HG03460 (cell line): ENCODE data around the gene SMIM26.
"Not testable (repeated sequence)": the region's sequence is repeated elsewhere in the genome, so short reads cannot be mapped to it uniquely, and the experiment has no call there.

Source experiments
- ATAC-seq: cut with Tn5 transposase; IDR thresholded peaks from one replicate; pipeline ENCODE4 v1.9.1; 2021; ENCODE audit not compliant: unreplicated experiment

The SMIM26 gene, protein sequence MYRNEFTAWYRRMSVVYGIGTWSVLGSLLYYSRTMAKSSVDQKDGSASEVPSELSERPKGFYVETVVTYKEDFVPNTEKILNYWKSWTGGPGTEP

DNA sequence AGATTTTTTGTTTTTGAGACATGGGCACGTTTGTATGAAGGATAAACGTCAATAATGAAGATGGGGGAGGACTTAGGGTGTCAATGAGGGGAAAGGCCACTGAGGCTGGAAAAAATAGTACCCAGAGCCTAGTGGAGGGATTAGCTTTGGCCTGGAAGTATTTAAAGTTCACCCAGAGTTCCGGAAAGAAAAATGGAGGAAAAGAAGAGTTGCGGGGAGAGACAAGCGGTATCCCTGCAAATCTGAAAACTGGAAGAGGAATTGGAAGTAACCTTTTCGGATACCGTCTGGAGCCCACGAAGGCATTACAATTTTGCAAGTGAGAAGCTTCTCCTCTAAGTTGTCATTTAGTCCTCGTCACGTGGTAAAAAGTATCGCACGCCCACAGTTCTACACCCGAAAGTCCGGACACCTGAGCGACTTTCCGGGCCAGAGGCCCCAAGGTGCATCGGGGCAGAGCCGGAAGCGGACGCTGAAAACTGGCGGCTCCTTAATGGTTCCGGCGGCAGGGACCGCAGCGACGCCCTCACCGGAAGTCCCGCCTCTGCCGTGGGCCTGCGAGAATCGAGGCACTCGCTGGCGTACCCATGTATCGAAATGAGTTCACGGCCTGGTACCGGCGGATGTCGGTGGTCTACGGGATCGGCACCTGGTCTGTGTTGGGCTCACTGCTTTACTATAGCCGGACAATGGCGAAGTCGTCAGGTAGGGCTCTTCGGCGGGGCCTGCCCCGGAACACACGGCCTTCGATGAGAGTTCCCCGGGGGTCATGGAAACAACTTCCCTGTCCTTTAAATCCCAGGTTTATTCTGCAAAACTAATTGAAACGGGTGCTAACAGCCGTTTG lies at the start of gene SMIM26:
TSS of gene SMIM26 (plus strand) at position 541 of the 847 bp plus-strand sequence. CDS start at position 588, 47 bp downstream.
- ATAC-seq: peak; percentile 99

DNA sequence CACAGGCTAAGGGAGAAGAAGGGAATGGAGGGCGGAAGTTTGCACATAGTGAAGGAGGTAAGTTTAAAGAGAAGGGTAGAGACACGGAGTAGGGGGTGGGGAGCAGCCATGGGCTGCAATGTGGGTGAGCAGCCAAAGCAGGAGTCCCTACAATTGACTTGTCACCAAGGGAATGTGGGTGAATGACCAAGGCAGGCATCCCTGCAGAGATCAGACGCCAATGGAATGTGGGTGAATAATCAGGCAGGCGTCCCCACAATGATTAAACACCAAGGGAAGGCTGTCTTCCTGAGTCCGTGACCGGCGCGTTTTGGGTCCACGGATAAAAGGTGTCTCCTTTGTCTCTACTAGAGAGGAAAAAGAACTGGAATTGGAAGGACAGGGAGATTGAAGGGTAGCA lies 45.2 kb upstream of the SMIM26 start:
- not testable (repeated sequence) for ATAC-seq

DNA sequence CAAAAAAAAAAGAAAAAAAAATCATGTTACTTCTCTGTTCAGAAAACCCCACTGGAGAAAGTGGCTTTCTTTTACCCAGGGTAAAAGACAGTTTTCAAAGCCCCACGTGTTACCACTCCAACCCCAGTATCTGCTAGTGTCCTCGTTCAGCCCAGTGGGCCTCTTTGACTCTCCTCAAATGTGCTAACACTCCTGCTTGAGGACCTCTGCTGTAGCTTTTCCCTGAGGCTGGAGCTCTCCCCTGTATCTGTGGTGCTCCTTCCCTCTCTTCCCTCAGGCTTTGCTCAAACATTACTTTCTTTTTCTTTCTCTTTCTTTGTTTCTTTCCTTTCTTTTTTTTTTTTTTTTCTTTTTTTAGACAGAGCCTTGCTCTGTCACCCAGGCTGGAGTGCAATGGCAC lies 44.2 kb upstream of the SMIM26 start:
- ATAC-seq: no peak

DNA sequence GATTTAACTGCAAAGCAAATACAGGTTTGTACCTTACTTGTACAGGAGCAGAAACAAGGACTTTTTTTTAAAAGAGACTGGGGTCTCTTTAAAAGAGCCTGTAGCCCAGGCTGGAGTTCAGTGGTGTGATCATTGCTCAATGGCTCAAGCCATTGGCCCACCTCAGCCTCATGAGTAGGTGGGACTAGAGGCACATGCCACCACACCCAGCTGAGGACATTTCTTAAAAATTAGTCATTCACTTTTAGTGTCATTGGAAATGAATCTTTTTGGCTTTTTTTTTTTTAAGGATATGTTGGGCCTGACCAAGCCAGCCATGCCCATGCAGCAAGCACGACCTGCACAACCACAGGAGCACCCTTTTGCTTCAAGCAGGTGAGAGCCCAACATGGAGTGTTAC lies 42.6 kb upstream of the SMIM26 start:
- no peak for ATAC-seq

DNA sequence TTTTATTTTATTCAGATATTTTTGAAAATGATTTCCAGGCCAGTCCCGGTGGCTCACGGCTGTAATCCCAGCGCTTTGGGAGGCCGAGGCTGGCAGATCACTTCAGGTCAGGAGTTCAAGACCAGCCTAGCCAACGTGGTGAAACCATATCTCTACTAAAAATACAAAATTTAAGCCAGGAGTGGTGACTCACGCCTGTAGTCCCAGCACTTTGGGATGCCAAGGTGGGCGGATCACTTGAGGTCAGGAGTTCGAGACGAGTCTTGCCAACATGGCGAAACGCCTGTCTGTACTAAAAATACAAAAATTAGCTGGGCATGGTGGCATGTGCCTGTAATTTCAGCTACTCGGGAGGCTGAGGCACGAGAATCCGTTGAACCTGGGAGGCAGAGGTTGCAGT lies 40.5 kb upstream of the SMIM26 start:
- not testable (repeated sequence) for ATAC-seq

DNA sequence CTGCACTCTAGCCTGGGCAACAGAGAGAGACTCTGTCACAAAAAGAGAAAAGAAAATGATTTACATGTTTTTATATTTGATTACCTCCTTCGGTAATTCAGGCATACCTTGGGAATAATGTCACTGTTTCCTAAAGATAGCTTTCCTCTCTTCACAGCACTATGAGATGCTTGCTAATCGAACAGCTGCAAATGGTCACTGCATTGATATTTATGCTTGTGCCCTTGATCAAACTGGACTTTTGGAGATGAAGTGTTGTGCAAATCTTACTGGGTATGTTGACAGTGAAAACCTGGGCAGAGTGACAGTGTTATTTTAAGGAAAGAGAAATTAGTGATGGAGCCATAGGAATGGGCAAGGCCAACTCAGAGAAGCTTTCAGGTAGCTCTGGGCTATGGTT lies 39.9 kb upstream of the SMIM26 start:
- ATAC-seq: no peak

DNA sequence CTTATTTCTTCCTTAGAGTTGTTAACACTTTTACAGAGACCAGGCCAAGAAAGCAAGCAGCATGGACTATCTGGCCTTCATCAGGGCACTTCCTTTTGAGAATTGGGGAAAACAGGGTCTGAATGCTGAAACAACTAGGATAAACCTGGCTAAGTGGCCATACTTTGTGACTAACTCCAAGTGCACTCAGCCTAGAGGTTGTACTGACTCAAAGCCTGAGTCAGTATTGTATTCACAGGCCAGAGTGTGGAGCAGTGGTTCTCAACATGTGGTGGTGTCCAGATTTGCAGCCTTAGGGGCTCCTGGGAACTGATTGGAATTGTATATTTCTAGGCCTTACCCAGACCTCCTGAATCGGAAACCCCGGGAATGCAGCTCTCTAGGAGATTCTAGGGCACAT lies 39.4 kb upstream of the SMIM26 start:
- ATAC-seq: no peak

DNA sequence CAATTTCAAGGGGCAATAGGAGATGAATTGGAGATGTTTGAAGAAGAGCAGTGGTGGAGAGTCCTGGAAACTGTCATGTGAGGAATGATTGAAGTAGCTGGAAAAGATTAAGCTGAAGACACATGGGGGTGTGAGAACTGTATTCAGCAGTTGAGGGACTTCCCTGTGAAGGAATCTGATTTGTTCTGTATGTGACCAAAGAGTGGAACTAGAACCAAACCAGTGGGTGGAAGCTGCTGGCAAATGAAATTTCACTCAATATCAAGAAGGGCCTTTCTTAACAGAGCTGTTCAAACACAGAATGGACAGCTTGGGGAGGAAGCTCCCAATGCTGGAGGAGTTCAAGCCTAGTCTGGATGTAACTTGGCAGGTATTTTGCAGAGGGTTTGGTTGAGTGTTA lies 38.2 kb upstream of the SMIM26 start:
- ATAC-seq: no peak

DNA sequence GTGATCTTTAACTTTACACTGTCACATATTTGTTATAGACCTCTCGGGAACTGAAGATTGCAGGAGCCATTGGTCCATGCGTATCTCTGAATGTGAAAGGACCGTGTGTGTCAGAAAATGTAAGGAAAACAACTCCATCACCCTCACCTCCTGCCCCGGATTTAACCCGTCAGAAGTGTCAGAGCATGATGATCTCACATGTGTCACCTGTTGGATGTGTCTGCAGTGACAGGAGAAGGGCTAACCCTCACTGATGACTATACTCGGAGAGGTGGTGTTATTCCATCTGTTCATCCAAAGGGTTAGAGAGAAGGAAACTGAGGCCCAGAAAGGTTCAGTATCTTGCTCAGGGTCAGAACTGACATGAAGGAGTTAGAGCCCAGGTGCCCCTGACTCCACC lies 34.6 kb upstream of the SMIM26 start:
- no peak for ATAC-seq

DNA sequence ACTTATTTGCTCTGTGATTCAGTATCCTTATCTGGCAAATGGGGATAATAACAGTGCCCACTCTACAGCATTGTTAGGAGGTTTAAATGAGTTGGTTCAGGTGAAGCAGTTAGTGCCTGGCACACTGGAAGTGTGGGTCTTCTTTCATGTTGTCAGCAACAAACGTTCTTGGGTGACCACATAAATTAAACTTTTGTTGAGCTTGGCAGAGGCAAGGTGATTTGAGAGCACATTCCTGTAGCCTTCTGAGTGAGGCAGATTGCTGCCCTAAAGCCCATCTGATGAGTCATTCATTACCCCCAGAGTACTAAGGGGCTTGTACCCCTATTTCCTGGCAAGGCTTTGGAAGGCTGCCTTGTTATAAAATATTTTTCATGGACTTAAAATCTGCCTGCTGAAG lies 33.7 kb upstream of the SMIM26 start:
- ATAC-seq: no peak

DNA sequence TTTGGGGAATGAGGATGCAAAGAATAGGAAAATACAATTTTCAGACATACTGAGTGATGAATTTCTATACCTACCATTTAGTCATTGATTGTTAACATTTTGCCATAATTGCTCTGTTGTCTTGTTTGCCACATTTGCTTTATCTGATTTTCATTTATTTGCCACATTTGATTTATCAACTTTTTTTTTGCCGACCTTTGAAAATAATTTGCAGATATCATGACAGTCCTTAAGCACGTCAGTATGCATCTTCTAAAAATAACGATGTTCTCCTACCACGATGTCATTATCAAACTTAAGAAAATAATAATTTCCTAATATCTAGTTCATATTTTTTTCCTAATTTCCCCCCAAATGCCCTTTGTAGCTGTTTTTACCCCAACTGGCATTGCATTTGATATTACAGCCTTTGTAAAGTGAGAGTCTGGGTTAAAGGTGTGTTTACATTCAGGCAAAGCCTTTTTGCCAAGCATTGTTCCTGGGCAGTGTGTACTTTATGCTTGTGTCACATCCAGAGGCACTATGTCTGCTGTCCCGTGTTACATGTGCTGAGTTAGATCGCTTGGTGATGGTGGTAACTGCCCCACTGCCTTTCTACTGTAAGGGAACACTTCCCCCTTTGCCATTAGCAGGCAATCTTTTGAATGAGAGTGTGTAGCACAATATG lies 33.1 kb upstream of the SMIM26 start:
- ATAC-seq: no peak

DNA sequence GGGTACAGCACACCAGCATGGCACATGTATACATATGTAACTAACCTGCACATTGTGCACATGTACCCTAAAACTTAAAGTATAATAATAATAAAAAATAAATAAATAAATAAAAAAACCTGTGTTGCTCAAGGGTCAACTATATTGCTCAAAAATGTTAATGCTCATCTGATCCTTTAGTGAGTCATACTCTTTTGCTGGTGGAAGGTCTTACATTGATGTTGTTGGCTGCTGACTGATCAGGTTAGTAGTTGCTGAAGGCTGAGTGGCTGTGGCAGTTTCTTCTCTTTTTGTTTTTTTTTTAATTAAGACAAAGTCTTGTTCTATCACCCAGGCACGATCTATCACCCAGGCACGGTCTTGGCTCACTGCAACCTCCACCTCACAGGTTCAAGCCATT lies 29.6 kb upstream of the SMIM26 start:
- ATAC-seq: no peak

DNA sequence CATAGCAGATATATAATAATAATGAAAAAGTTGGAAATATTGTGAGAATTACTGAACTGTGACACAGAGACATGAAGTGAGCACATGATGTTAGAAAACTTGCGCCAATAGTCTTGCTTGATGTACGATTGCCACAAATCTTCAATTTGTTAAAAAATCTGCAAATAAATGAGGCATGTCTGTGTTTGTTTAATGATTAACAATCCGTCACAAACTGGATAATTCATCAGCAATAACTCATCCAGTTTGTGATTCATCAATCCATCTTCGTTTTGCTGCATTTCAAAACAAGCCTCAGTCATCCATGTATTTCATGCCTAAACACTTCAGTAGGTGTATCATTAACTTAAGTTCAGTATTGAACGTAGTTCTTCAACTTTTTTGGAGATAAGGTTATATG lies 25.5 kb upstream of the SMIM26 start:
- no peak for ATAC-seq

DNA sequence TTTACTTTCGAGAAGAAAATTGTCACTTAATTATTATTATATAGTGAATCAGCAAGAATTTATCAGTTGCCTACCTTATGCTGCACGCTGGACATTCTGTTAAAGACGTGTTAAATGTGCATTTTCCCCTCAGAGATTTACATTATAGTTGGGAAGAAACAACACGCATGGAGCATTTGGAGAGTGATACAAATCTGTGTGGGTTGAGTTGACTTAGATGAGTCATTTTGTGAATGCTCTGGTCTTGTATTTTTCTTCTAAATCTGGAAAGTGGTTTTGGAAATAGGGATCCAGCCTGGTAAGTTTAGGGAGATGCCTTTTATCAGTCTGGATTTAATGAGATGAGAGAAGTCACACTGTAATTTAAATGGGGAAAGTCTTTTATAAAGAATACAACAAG lies 24.0 kb upstream of the SMIM26 start:
- no peak for ATAC-seq

DNA sequence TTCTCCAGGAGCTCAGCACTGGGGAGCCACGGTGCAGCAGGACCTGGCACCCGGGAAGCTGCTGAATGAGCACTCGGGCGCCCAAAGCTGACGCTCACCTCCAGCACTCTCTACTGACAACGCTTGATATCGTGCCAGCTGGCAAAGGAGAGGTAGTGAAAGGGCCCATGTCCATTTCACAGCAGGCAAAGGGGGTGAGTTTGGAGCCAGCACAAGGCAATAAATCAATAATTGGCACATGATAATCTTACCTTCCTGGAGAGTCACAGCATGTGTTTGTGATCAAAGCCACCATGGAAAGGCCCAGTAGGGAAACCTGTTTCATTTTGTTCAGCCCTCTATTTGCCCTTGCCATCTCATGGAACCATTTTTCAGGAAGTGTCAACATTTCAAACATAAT lies 23.3 kb upstream of the SMIM26 start:
- no peak for ATAC-seq

DNA sequence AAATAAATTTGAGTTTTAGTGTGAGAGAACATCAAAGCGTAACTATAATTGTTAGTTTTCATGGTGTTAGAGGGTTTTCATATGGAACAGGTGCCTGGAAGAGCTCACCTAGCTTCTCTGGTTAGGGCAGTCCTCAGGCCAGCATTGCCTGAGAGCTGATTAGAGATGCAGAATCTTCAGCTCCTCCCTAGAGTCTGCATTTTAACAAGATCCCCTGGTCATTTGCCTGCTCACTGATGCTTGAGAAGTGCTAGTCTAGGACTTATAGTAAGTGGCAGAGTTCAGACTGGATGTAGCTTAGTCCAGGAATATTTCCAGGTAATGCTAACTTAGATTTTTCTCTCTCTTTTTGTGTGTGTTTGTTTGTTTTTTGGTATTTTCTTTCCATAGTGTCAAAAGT lies 21.7 kb upstream of the SMIM26 start:
- ATAC-seq: no peak

DNA sequence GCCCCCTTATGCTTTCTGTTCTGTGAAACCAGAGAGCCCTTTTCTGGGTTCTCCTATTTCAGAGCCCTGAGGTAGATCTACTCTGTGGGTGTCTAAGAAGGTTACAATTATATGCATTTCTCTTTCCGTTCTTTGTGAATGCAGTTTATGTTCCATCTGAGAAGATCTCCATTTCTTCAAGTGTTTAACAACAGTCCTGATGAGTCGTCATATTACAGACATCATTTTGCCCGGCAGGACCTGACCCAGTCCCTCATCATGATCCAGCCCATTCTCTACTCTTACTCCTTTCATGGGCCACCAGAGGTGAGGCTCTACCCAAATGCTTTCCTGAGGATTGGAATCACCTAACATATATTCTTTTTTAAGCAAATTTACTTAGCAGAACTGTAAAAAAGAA lies 18.8 kb upstream of the SMIM26 start:
- ATAC-seq: no peak

DNA sequence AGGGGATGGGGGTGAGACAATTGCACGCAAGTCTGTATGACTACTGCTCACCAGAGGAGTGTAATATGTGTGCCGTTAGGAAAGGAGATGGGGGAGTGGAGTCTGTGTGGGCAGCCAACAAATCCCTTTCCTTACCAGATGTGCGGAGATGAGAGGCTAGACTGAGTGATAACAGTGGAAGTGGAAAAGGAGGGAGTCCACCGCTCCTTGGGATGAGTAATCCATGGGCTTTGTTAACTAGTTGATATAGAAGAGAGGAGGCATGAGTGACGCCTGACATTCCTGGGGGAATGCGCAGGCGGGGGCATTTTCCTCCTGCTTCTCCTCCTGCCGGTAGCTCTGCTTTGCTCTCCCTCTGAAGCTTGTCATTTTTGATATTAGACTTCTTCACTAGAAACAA lies 13.5 kb upstream of the SMIM26 start:
- no peak for ATAC-seq

DNA sequence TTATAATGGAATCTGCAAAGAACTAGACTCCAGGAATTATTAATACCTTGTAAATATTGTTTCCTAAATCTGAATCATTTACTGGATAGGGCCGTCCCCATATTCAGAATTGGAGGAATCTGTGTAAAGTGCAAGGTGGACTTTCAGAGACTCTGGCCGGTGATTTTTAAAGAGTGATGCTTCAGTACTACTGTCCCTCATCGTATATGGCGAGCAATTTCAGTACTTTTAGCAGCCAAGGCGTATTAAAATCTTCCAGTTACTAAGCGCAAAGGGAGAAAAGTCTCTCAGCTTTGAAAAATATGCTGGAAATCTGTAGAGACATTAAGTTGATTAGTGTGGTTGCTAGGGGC lies 483 bp downstream of the SMIM26 start:
- peak; percentile 29 for ATAC-seq

DNA sequence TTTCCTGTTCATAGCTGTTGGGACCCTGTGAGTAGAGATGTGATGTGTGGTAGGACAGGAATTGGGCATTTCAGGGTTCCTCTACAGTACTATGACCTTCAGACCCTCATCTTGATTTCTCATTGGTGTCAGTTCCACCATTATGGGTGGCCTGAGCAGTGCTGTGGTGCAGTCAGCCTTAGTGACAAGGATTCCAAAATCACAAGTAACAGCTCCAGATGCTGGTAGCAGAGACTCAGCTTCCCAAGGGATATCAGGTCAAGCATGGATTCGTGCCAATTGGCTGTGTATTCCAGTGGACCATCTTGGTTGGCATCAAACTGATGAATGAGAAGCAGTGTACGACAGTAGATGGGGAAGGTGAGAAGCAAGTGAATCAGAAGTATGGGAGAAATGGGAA lies 3.8 kb downstream of the SMIM26 start:
- ATAC-seq: no peak

DNA sequence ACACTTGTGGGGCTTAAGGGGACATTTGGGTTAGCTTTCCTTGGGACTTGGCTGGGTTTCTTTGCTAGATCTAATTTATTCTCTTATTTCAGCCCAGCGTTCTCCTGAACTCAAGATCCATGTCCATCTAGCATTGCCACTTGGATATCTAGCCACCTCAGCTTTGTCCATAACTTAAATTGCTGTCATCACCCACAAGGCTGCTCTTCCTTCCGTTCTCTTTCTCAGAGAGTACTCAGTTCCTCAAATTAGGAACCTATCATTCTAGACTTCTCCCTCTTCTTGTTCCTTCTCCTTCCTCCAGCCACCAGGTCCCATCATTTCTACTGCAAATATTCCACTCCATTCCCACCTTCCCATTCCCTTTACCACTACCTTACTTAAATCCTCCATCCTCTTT lies 4.3 kb downstream of the SMIM26 start:
- no peak for ATAC-seq

DNA sequence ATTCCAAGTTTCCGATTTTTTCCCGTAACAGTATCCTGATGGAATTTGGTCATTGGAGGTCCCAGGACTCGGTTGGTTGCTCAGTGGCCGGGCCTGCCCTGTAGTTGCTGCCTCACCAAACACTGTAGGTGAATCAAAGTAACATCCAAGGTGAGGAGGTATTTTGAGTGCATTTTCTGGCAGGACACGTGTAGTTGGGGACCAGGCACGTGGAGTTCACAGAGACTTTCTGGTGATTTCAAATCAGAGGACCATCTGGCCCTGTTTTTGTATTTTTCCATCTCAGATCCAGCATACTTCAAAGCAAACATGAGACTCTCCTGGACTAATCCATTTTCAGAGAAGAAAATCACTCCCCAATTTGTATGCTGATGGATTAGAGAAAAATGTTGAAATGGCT lies 10.7 kb downstream of the SMIM26 start:
- ATAC-seq: no peak

DNA sequence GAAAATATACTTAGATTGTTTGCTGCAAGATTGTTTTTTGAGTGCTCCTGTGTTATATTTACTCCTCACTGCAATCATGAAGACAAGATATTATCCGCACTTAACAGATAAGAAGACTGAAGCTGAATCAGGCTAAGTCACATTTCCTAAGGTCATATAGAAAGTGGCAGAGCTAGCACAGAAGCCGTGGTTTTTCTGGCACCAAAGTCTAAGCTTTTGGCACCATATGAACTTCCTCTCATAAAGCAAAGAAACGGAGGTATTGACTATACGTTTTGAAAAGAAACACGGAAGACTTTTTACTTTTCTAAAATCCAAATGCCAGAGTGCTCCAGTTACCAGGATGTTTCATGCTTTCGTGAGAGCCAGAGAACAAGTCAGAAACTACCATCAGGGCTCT lies 11.3 kb downstream of the SMIM26 start:
- no peak for ATAC-seq
